ENCODE measurements around the gene TMEM258. TPM values are rescaled to one million over a fixed set of nuclear protein-coding genes. Genes with fewer than 3 reads are reported as not detected.

TMEM258 gene
- total and polyA plus RNA-seq, 2 of the 4 experiments (the other 2 are of a cell fraction), result 107 to 280 TPM

GRCh38 chr11:61760946-61761345, 31.5 kb downstream of the TMEM258 start:
- Histone ChIP-seq H2AK5ac (ENCODE audit: low read depth, low read length) (no peak overlapping the region; the same call in 1 of the 2 replicates), H3K9me1 (ENCODE audit: insufficient read depth, low read length) (no peaks in the 10 kb centered on the region), H3K9me3 (ENCODE audit: control insufficient read depth, insufficient read depth, low read length) (no peaks in the 10 kb centered on the region), H3K36me3 (ENCODE audit: control insufficient read depth, insufficient read depth, low read length) (no peaks in the 10 kb centered on the region), H3K4me2 (ENCODE audit: low read depth, low read length) (no peak overlapping the region), H4K8ac (ENCODE audit: low read depth in 2 of 2, low read length in 2 of 2) (no peak overlapping the region), H3K56ac (ENCODE audit: extremely low read depth, insufficient read depth, low read length) (no peak overlapping the region), H3K4me3 (ENCODE audit: insufficient read depth, low read depth, low read length) (no peak overlapping the region), H4K91ac (ENCODE audit: insufficient read depth, low read depth, low read length) (no peak overlapping the region), H4K20me1 (ENCODE audit: insufficient read depth, low read length) (no peaks in the 10 kb centered on the region), H3K4ac (ENCODE audit: low read depth, low read length) (no peak overlapping the region), H3K27me3 (ENCODE audit: control insufficient read depth, insufficient read depth, low read length) (no peaks in the 10 kb centered on the region; the same call in 1 of the 2 replicates), H3K18ac (ENCODE audit: low read depth, low read length) (no peak overlapping the region), H3K23ac (ENCODE audit: low read depth, low read length) (no peak overlapping the region), H3K14ac (replicated peaks; ENCODE audit: low read depth, low read length) (no peak overlapping the region), H3K4me1 (ENCODE audit: control insufficient read depth, insufficient read depth, low read length) (peaks cover 9% of the 10 kb centered on the region), H2AFZ (replicated peaks; ENCODE audit: low read length, poor library complexity) (no peak overlapping the region), H4K5ac (ENCODE audit: low read depth, low read length) (no peak overlapping the region), H2BK20ac (ENCODE audit: low read depth, low read length) (no peak overlapping the region), H3K27ac (ENCODE audit: insufficient read depth, low read length) (no peak overlapping the region), H2BK15ac (ENCODE audit: low read depth, low read length) (no peak overlapping the region), H3K9ac (ENCODE audit: low read depth, low read length) (no peak overlapping the region), H3K79me1 (ENCODE audit: low read depth in 1 of 2, low read length in 2 of 2) (0 out of 4 replicates have a peak, but pooled peaks cover 0 to 3% of the 10 kb centered on the region in 2 experiments), H2BK5ac (ENCODE audit: low read depth, low read length, poor library complexity, severe bottlenecking) (no peak overlapping the region), H2BK120ac (ENCODE audit: low read depth, low read length) (no peak overlapping the region), H2AK9ac (replicated peaks; ENCODE audit: low read depth, low read length, poor library complexity) (no peak overlapping the region)
- in situ Hi-C loops (cut with MboI; ENCODE audit: low sequenced_read_pairs), result no loop called here
- WGBS, 2 experiments (ENCODE audit: extremely low coverage in 2 of 2, insufficient read length in 1 of 2), result no CpG with 5 or more reads among the region's 13 CpGs
- ChIA-PET CTCF (no interaction called here), POLR2A (ENCODE audit: unreplicated experiment) (no interaction called here)
- TF ChIP-seq POLR2A (IDR thresholded peaks at IDR 0.05; ENCODE audit: low read depth, low read length), result no peak
- TF ChIP-seq RFX5 (IDR thresholded peaks at IDR 0.05; ENCODE audit: low read depth, low read length), result no peak
- TF ChIP-seq SMC3 (IDR thresholded peaks at IDR 0.05; ENCODE audit: low read depth, low read length), result no peak
- TF ChIP-seq MAFK (IDR thresholded peaks at IDR 0.05; ENCODE audit: low read depth, low read length), result no peak
- no peak for TF ChIP-seq CEBPB (IDR thresholded peaks at IDR 0.05; ENCODE audit: low read depth, low read length)
- TF ChIP-seq CHD1 (IDR thresholded peaks at IDR 0.05; ENCODE audit: low read depth, low read length), result no peak
- no peak for TF ChIP-seq BHLHE40 (IDR thresholded peaks at IDR 0.05; ENCODE audit: low read depth, low read length)
- TF ChIP-seq, protein P1, sequence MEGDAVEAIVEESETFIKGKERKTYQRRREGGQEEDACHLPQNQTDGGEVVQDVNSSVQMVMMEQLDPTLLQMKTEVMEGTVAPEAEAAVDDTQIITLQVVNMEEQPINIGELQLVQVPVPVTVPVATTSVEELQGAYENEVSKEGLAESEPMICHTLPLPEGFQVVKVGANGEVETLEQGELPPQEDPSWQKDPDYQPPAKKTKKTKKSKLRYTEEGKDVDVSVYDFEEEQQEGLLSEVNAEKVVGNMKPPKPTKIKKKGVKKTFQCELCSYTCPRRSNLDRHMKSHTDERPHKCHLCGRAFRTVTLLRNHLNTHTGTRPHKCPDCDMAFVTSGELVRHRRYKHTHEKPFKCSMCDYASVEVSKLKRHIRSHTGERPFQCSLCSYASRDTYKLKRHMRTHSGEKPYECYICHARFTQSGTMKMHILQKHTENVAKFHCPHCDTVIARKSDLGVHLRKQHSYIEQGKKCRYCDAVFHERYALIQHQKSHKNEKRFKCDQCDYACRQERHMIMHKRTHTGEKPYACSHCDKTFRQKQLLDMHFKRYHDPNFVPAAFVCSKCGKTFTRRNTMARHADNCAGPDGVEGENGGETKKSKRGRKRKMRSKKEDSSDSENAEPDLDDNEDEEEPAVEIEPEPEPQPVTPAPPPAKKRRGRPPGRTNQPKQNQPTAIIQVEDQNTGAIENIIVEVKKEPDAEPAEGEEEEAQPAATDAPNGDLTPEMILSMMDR (conservative IDR thresholded peaks at IDR 0.05; ENCODE audit: low read depth, low read length), result no peak
- no peak for TF ChIP-seq MAZ (IDR thresholded peaks at IDR 0.05; ENCODE audit: borderline replicate concordance, low read depth, low read length)
- DNase-seq, result no peak
- no TSS peak for BruUV-seq (replicated peaks)
- dilution Hi-C loops (cut with HindIII; ENCODE audit: low sequenced_read_pairs, unreplicated experiment), result no loop called here
- ATAC-seq (ENCODE audit: low read depth), result no peak
- intact Hi-C loops (cut with micrococcal nuclease), result no loop called here

Data from IMR-90 (cell line).